Measurements from ENCODE around the gene FHOD1.

FHOD1 gene

GRCh38 chr16:67248401-67249177 is 1.3 kb upstream of the FHOD1 start, which contains the start of gene SLC9A5:
TSS of gene SLC9A5 (plus strand) at chr16:67248979. CDS start at chr16:67249015, 36 bp downstream.
- DNase-seq, result no peak

DNA sequence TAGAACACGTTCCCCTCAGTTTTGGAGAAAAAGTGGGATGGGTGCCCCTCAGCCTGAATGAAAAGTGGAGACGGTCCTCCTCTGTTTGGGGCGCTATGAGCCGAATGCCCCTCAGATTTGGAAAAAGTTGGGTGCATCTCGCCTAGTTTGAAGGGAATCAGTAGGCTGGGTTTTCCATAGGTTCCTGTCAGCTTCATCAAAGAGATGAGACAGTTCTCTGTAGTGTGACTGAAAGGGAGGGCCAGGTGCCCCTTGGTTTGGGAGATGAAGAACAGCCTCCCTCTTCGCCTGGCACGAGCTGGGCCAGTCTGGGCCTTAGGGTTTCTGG is 756 bp upstream of the FHOD1 start:
- no peak for DNase-seq

DNA sequence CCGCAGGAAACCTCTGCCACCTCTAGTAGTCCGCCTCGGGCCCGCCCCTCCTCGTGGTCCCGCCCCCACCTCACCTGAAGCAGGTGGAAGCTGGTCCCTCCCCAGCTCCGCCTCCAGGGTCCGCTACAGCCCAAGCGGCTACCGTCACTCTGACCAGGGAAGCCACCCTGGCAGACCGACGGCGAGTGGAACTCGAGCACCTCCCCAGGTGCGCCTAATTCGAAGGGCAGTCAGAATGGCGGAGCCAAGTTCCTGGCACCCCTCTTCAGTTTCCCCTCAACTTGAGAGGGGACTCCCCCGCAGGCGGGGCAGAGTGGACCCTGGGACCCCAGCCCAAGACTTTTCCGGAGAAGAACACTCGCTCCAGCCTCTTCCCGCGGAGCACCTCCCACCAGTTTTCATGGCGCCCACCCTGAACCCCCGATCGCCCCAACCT is 507 bp downstream of the FHOD1 start:
- no peak for DNase-seq

GRCh38 chr16:67246081-67246755 is 1.1 kb downstream of the FHOD1 start:
- DNase-seq, result no peak

GRCh38 chr16:67245674-67246080 is 1.6 kb downstream of the FHOD1 start:
- no peak for DNase-seq

DNA sequence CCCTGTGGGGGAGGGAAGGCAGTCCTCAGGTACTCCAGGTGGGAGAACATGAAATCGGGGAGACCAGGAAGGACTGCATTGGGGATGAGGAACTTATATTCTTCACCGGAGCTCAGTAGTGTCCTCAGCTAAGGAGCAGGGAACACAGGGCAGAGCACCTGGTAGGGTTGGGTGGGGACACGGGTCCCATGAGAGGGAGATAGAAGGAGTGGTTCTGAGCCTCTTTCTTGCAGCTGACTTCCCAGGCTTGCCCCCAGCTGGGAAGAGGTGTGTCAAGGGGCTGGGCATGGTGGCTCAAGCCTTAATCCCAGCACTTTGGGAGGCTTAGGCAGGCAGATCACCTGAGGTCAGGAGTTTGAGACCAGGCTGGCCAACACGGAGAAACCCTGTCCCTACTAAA is 2.1 kb downstream of the FHOD1 start:
- DNase-seq, result no peak

GRCh38 chr16:67244387-67245185 is 2.7 kb downstream of the FHOD1 start:
- DNase-seq, result no peak

- no peak for DNase-seq
Observed at GRCh38 chr16:67243481-67243880, 3.8 kb downstream of the FHOD1 start.

- DNase-seq, result no peak
Observed at GRCh38 chr16:67242138-67242730, 5.0 kb downstream of the FHOD1 start.

DNA sequence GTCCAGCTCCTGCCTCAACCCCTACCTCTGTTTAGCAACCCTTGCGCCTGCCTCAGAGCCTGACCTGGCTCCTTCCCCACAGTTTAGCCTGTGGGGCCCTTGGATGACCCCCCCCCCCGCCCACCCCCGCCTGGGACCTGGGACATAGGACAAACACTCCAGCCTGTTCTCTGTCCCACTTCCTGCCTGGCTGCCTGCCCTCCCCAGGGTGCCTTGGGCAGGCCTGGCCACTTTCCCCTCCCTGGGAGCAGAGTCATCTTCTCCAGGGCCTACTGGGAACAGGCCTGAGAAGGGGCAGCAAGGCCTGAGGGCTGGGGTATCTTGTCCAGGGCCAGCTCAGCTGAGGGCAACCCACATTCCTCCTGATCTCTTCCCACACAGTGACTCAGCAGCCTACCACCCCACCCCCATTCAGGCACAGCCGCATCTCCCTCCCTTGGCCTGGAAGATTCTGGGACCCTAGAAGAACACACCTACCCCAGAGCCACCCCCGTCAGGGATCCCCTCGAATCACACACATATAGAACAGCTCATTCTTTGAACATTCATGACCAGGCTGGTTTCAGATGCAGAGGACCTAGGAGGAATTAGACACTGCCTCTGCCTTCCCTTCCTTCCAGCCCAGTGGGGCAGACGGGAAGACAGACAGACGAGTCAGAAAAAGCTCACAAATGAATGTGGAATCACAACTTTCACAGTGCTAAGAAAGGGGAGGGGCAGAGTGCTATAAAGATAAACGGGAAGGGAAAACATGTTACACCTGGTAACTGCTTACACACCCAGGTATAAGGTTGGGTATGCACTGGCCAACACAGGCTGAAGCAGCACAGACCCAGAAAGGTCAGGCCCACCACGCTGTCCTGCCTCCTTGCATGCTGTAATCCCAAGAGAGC is 6.0 kb downstream of the FHOD1 start:
- DNase-seq, result no peak

DNA sequence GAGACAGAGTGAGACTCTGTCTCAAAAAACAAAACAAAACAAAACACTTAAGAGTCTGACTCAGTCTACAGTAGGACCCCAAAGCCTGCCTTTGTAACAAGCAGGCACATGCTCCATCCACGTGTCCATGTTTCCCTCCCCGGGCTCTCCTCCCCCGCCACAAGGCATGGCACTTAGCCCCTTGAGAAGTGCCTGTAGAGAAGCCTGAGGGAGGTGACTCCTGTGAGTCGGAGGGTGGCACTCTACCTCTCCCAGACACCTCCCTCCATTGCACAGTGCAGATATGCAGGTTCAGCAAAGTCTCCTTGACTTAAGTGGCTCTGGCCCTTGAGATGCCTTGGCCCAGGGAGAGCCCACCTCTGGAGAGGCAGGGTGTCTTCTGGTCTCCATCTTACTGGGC is 6.8 kb downstream of the FHOD1 start:
- no peak for DNase-seq

DNA sequence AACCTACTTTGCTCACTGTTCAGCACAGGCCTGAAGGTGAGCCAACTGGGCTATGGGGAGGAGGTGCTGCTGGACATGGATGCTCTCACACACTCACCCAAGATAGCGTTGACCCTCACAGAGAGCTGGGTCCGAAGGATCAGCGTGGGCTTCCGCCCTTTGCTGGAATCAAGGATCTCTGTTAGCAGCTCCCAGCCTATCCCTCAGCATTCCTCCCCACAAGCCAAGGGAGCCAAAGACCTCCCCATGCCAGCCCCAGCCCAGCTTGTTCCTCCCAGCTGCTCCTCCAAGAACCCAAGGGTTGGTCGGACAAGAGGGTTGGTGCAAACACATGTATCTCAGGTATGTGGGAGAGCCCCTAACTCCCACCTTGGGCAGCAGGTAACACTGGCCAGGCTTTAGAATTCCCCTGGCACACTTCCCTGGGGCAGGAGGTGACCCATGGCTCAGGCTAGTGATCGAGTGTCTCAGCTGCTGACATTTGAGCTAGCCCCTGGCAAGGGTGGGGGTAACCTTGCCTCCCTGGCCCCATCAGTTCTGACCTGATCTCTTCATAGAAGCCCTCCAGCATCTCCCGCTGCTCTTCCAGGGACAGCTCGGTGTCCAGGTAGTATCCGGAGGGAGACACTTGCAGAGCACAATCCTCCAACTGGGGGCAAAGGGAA is 8.3 kb downstream of the FHOD1 start:
- DNase-seq, result no peak

DNA sequence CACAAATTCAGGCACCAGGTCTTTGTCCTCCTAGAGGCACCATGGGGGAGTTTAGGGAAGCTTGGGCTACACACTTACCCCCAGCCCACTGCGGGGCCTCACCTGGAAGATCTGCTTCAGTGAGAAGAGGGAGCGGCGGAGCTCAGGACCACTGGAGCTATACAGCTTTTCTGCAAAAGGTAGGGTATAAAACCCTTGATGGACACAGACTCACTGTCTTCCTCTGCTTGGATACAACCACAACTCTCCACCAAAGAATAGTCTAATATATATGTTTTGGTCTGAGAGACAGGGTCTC is 9.1 kb downstream of the FHOD1 start:
- no peak for DNase-seq

DNA sequence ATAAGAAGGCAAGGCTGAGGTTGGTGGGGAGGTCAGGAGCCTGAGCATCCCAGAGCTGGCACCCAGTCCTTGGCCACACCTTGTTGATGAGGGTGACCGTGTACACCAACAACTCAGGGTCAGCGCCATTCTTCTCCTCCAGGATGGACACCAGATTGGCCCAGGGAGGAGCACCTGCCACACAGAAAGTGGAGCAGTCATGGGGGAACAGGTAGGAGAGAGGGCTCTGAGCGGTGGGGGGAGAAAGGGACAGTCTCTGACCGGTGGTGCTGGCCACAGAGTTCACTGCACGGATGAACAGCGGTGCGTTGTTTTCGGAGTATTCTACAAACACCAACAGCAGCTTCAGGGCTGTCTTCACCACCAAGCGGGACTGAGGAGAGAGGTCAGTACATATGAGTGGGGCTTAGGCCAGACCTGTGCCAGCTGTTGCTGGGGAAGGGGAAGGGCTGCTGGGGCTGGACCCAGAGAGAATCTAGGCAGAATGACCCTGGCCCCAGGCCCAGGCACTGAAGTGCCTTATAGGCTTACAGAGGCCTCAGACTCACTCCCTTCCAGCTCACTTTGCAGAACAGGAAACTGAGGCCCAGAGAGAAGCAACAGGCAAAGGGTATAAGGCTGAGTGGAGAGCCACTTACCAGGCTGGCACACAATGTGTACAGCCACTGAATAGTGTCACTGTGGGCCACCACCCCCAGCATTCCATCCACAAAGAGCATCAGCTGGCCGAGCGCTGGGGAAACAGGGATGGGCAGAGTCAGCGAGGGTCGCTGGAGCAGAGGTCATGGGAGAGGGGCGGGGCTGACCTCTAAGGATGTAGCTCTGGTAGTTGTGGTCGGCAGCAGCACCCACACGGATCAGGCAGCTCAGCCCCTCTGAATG is 9.6 kb downstream of the FHOD1 start:
- DNase-seq, result no peak

DNA sequence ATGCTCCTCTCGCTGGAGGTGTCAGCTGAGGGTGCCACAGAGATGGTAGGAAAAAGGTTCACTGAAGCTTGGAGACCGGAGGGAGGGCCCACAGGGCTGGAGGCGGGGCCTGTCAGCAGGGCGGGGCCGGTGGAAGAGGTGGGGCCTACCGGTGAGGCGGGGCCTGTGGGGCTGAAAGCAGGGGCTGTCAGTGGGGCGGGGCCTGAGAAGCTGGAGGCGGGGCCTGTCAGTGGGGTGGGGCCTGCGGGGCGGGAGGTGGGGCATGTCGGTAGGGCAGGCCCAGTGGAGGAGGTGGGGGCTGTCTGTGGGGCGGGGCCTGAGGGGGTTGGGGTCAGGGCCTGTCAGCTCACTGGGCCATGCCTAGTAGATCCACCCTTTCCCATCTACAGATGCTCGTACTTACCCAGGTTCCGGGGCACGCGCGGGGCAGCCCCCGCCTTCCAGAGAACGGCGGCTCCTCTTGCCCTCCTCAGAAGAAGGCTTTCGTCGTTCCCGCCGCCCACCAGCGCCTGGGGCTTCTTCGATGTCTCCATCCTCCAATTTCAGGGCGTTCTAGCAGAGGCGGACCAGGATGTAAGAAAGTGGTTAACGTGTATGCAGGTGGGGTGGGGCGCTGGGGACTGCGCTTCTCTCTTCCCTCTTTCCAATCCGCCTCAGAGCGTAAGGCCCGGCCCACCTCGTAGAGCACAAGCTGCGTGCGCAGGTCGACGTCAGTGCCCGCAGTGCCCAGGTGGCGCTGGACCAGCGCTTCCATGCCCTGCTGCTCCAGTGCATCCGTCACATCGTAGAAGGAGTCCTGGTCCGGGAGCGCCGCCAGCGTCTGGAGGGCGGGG is 10.5 kb downstream of the FHOD1 start:
- no peak for DNase-seq

DNA sequence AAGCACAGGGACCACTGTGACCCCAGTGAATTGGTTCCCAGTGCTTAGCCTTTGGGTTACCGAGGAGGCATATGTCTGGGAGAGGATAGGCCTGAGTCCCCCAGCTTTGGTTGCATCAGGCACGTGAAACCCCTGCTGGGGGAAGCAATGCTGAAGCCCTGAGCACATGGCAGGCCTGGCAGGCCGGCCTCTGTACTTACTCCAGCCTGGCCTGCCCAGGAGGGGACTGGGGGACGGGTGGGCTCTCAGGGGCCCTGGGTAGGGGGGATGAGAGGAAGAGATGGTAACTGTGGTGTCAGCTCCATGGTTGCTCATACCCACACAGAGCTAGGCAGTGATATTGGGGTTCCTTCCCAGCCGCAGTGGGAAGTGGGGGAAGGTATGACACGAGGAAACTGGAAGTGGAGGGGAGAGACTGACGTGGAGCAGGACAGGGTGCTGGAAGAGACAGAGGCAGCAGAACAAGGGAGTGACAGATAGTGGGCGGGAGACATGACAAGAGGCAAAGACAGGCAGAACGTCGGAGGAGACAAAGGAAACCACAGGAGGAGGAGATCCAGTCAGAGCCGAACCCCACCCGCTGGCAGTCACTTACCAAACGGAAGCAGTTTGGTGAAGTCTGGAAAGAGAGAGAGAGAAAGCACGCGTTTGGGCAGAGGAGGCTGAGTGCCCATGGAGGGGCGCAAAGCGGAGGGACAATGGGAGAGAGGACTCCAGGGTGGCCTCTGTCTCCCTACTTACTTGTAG is 11.3 kb downstream of the FHOD1 start:
- DNase-seq, result no peak

DNA sequence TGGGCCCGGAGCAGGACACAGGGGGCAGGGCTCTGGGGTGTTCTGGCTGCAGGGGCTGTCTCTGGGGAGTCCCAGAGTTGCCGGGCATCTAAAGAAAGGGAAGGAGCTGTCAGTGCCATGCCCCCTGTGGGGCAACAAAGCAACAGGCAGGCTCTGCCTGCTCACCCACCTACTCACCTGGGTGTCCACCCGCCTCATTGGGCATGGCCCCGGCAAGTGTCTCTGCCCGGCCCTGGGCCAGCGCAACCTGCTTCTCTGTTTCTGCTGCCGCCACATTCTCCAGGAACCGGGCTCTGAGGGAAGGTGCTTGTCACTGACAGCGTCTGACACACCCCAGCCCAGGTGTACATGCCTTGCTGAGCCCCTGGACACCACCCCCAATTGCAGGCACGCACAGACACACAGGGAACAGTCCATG is 13.1 kb downstream of the FHOD1 start:
- DNase-seq, result no peak

DNA sequence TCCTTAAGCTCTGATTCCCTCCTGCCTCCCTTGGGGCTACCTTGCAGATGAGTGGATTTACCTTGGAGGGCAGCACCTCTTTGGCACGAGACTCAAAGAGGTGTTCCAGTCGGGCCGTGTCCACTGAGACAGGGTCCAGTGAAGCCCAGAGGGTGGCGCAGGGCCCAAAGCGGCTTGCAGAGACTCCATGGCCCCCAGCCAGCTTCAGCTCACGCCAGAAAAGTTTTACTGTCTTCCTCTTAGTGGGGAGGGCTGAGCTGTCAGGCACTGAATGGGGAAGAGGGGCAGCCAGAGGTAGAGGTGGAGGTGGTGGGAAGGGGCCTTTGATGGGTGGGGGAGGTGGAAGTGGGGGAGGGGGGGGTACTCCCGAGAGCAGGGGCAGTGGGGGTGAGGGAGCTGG is 13.7 kb downstream of the FHOD1 start:
- no peak for DNase-seq
